Measurements from ENCODE around the gene TJP2. TPM values are rescaled to one million over a fixed set of nuclear protein-coding genes. Genes with fewer than 3 reads are reported as not detected.

Gene TJP2
- total RNA-seq, 2 donors from 2014 or later, result 46.3 to 51.7 TPM

- Histone ChIP-seq H3K27me3 (no peaks in the 10 kb centered on the region), H3K9me3 (no peaks in the 10 kb centered on the region), H3K27ac (no peak overlapping the region), H3K4me3 (no peak overlapping the region), H3K4me1 (peaks cover 0 to 13% of the 10 kb centered on the region in 2 donors), H3K36me3 (no peaks in the 10 kb centered on the region)
- DNase-seq (ENCODE audit: low spot score), result no peak
- TF ChIP-seq CTCF (IDR thresholded peaks at IDR 0.05), result no peak
These were observed 30.8 kb upstream of the TJP2 start for GRCh38 chr9:69143291-69143690.

GRCh38 chr9:69145144-69145715, 28.8 kb upstream of the TJP2 start:
- DNase-seq (ENCODE audit: low spot score), result no peak
- Histone ChIP-seq H3K4me3 (no peak overlapping the region), H3K27ac (no peak overlapping the region), H3K4me1 (peaks cover 0 to 24% of the 10 kb centered on the region in 2 donors), H3K9me3 (no peaks in the 10 kb centered on the region), H3K27me3 (no peaks in the 10 kb centered on the region), H3K36me3 (no peaks in the 10 kb centered on the region)
- no peak for TF ChIP-seq CTCF (IDR thresholded peaks at IDR 0.05)

GRCh38 chr9:69147041-69147834, 26.8 kb upstream of the TJP2 start:
- no peak overlapping the region for H3K27ac ChIP-seq
- peaks cover 0 to 24% of the 10 kb centered on the region in 2 donors for H3K4me1 ChIP-seq
- no peak for TF ChIP-seq CTCF (IDR thresholded peaks at IDR 0.05)
- H3K9me3 ChIP-seq, result no peaks in the 10 kb centered on the region
- H3K36me3 ChIP-seq, result no peaks in the 10 kb centered on the region
- no peaks in the 10 kb centered on the region for H3K27me3 ChIP-seq
- H3K4me3 ChIP-seq, result no peak overlapping the region
- no peak for DNase-seq (ENCODE audit: low spot score)

- DNase-seq (ENCODE audit: low spot score), result no peak
- TF ChIP-seq CTCF (IDR thresholded peaks at IDR 0.05), result peak in 1 of 2 donors; percentile 57
- Histone ChIP-seq H3K27me3 (no peaks in the 10 kb centered on the region), H3K4me1 (peaks cover 0 to 11% of the 10 kb centered on the region in 2 donors), H3K36me3 (no peaks in the 10 kb centered on the region), H3K4me3 (no peak overlapping the region), H3K27ac (peak overlapping the region in 1 of 2 donors; percentile 42), H3K9me3 (no peaks in the 10 kb centered on the region)
These were observed 24.7 kb upstream of the TJP2 start for GRCh38 chr9:69149321-69149807.

GRCh38 chr9:69151506-69151905, 22.6 kb upstream of the TJP2 start:
- no peak for TF ChIP-seq CTCF (IDR thresholded peaks at IDR 0.05)
- H3K27me3 ChIP-seq, result no peaks in the 10 kb centered on the region
- H3K36me3 ChIP-seq, result no peaks in the 10 kb centered on the region
- no peak overlapping the region for H3K4me3 ChIP-seq
- DNase-seq (ENCODE audit: low spot score), result no peak
- H3K27ac ChIP-seq, result no peak overlapping the region
- H3K9me3 ChIP-seq, result no peaks in the 10 kb centered on the region
- H3K4me1 ChIP-seq, result peaks cover 0 to 11% of the 10 kb centered on the region in 2 donors
